Hippocampal formation (tissue), 2 donors: ENCODE data around the gene UGT2B7.
"Not testable (repeated sequence)": the region's sequence is repeated elsewhere in the genome, so short reads cannot be mapped to it uniquely, and the experiment has no call there.

ENCODE experiments used
- DNase-seq, 2 donors: peaks; one replicate each; lab custom pipeline; 2025; lab: John Stamatoyannopoulos, UW

UGT2B7 gene

GRCh38 chr4:69096111-69096656 lies at the start of gene UGT2B7:
TSS of gene UGT2B7 (plus strand) at chr4:69096474. CDS start at chr4:69096521, 47 bp downstream.
- DNase-seq: no peak

GRCh38 chr4:69049860-69050259 lies 46.4 kb upstream of the UGT2B7 start:
- no peak for DNase-seq

- DNase-seq: not testable (repeated sequence)
These were observed 45.3 kb upstream of the UGT2B7 start for GRCh38 chr4:69050853-69051575.

- no peak for DNase-seq
These were observed 44.7 kb upstream of the UGT2B7 start for GRCh38 chr4:69051576-69051943.

GRCh38 chr4:69053309-69053885 lies 42.9 kb upstream of the UGT2B7 start:
- DNase-seq: not testable (repeated sequence)

GRCh38 chr4:69054033-69054432 lies 42.2 kb upstream of the UGT2B7 start:
- not testable (repeated sequence) for DNase-seq

GRCh38 chr4:69054578-69055200 lies 41.6 kb upstream of the UGT2B7 start:
- no peak for DNase-seq

- DNase-seq: no peak
These were observed 40.1 kb upstream of the UGT2B7 start for GRCh38 chr4:69056150-69056549.

- no peak for DNase-seq
These were observed 39.2 kb upstream of the UGT2B7 start for GRCh38 chr4:69056921-69057550.

- DNase-seq: no peak
These were observed 38.5 kb upstream of the UGT2B7 start for GRCh38 chr4:69057620-69058409.

GRCh38 chr4:69058410-69059059 lies 37.7 kb upstream of the UGT2B7 start:
- DNase-seq: no peak

- DNase-seq: no peak
These were observed 35.5 kb upstream of the UGT2B7 start for GRCh38 chr4:69060651-69061308.

GRCh38 chr4:69064391-69064790 lies 31.9 kb upstream of the UGT2B7 start:
- DNase-seq: no peak

- no peak for DNase-seq
These were observed 29.3 kb upstream of the UGT2B7 start for GRCh38 chr4:69066945-69067344.

GRCh38 chr4:69069085-69069484 lies 27.2 kb upstream of the UGT2B7 start:
- DNase-seq: no peak

GRCh38 chr4:69070590-69070989 lies 25.7 kb upstream of the UGT2B7 start:
- no peak for DNase-seq

- DNase-seq: no peak
These were observed 25.0 kb upstream of the UGT2B7 start for GRCh38 chr4:69071286-69071685.

- DNase-seq: no peak
These were observed 22.9 kb upstream of the UGT2B7 start for GRCh38 chr4:69073375-69073774.

GRCh38 chr4:69075061-69075792 lies 21.0 kb upstream of the UGT2B7 start:
- no peak for DNase-seq

- no peak for DNase-seq
These were observed 17.4 kb upstream of the UGT2B7 start for GRCh38 chr4:69078852-69079251.
